DND-41 (cell line): ENCODE data around the gene JAGN1.

Experiments used
- ATAC-seq: fragments of 200-7000 bp; cut with Tn5 transposase; 3 replicates; pipeline ENCODE4 v1.9.1; 2021; ENCODE audit warnings: low read depth; ENCODE audit not compliant: insufficient read depth
- DNase-seq: peaks from one replicate; pipeline ENCODE4 v3.0.0-alpha.2; 2020
- H2AFZ ChIP-seq: 2 replicates; pipeline ENCODE4 v1.6.0; 2012; ENCODE audit warnings: low read depth, low read length
- H3K27ac ChIP-seq: 2 replicates; pipeline ENCODE4 v1.5.1; 2012; ENCODE audit warnings: low read length, inconsistent platforms
- H3K27me3 ChIP-seq: fragments of 200-600 bp; sonication (generic); 2 replicates; pipeline ENCODE4 v1.6.0; 2012; ENCODE audit warnings: low read length, mild to moderate bottlenecking, inconsistent platforms; ENCODE audit not compliant: insufficient read depth, poor library complexity
- H3K36me3 ChIP-seq: 2 replicates; pipeline ENCODE4 v1.5.1; 2012; ENCODE audit warnings: low read length, inconsistent platforms; ENCODE audit not compliant: insufficient read depth
- H3K4me1 ChIP-seq: 2 replicates; pipeline ENCODE4 v1.5.1; 2012; ENCODE audit warnings: mild to moderate bottlenecking, low read length; ENCODE audit not compliant: insufficient read depth
- H3K4me2 ChIP-seq: 2 replicates; pipeline ENCODE4 v1.6.0; 2012; ENCODE audit warnings: mild to moderate bottlenecking, moderate library complexity, low read length, inconsistent platforms; ENCODE audit not compliant: insufficient read depth
- H3K4me3 ChIP-seq, 2 experiments: fragments of 200-600 bp in 1 of 2; shearing (Covaris generic) in 1 of 2; 2 replicates each; pipeline ENCODE4 v1.5.1; 2012 to 2016; ENCODE audit warnings: inconsistent platforms in 2 of 2, low read length in 2 of 2, mild to moderate bottlenecking in 2 of 2, low read depth in 1 of 2, moderate library complexity in 1 of 2
- H3K79me2 ChIP-seq: 2 replicates; pipeline ENCODE4 v1.6.0; 2012; ENCODE audit warnings: low read length, inconsistent platforms; ENCODE audit not compliant: insufficient read depth
- H3K9ac ChIP-seq: 2 replicates; pipeline ENCODE4 v1.6.0; 2012; ENCODE audit warnings: low read depth, mild to moderate bottlenecking, inconsistent platforms, low read length, moderate library complexity
- H3K9me3 ChIP-seq: 2 replicates; pipeline ENCODE4 v1.5.1; 2012; ENCODE audit warnings: low read length, moderate library complexity, mild to moderate bottlenecking, inconsistent platforms; ENCODE audit not compliant: insufficient read depth, severe bottlenecking
- H4K20me1 ChIP-seq: 2 replicates; pipeline ENCODE4 v1.6.0; 2012; ENCODE audit warnings: low read length; ENCODE audit not compliant: insufficient read depth
- EZH2 ChIP-seq: IDR thresholded peaks from 3 replicates; pipeline ENCODE4 v1.6.1; 2012; ENCODE audit warnings: borderline replicate concordance, low read depth, mild to moderate bottlenecking, moderate library complexity, low read length, inconsistent platforms; ENCODE audit not compliant: severe bottlenecking
- TF ChIP-seq, protein P1 (sequence below): IDR thresholded peaks from 2 replicates; pipeline ENCODE4 v1.5.1; 2012; ENCODE audit warnings: borderline replicate concordance, low read length, moderate library complexity, mild to moderate bottlenecking; ENCODE audit not compliant: poor library complexity, severe bottlenecking; ENCODE audit errors: extremely low read depth

Gene JAGN1

DNA sequence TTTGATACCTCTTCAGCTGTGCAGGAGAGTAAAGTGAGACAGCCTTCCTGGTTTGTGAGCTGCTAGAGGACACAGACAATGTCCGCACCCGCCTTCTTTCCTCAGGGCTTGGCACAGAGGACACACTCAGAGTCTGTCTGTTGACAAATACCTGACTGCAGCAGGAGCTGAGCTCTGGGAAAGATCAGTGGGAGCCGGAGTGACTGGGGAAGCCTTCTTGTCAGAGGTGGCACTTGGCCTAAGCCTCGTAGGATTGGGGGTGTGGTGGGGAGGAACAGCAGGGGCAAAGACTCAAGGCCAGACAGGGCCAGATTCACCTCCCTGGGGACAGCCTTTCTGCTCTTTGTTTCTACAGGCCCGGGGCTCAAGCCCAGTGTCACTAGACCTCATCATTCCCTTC lies 23.2 kb downstream of the JAGN1 start:
- ATAC-seq, result no peak
- no peak overlapping the region for H2AFZ ChIP-seq

DNA sequence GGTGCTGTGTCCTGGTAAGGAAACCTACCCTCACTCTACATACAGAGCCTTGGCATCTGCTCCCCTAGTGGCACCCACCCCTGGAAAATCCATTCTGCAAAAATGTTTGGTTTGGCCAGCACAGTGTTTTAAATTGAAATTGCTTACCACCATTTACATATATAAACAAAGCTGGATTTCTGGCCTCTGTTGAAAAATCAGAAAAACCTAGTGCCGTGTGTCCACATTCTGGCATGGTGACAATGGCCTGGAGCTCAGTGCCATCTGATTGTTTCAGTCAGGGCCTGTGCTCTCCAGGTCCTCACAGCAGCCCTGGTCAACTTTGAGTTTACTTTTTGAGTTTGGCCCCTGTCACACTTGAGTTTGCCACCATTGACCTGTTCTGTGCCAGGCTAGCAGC lies 23.6 kb downstream of the JAGN1 start:
- Histone ChIP-seq H4K20me1 (no peaks in the 10 kb centered on the region), H3K4me1 (peaks cover 21% of the 10 kb centered on the region), H3K79me2 (no peaks in the 10 kb centered on the region), H3K4me3 (no peak overlapping the region), H3K4me2 (no peak overlapping the region), H3K9me3 (no peaks in the 10 kb centered on the region), H3K9ac (no peak overlapping the region), H3K27ac (no peak overlapping the region), H3K36me3 (no peaks in the 10 kb centered on the region), H2AFZ (no peak overlapping the region), H3K27me3 (peaks cover 6% of the 10 kb centered on the region)
- ATAC-seq (no peak), DNase-seq (no peak)
- TF ChIP-seq, protein P1, sequence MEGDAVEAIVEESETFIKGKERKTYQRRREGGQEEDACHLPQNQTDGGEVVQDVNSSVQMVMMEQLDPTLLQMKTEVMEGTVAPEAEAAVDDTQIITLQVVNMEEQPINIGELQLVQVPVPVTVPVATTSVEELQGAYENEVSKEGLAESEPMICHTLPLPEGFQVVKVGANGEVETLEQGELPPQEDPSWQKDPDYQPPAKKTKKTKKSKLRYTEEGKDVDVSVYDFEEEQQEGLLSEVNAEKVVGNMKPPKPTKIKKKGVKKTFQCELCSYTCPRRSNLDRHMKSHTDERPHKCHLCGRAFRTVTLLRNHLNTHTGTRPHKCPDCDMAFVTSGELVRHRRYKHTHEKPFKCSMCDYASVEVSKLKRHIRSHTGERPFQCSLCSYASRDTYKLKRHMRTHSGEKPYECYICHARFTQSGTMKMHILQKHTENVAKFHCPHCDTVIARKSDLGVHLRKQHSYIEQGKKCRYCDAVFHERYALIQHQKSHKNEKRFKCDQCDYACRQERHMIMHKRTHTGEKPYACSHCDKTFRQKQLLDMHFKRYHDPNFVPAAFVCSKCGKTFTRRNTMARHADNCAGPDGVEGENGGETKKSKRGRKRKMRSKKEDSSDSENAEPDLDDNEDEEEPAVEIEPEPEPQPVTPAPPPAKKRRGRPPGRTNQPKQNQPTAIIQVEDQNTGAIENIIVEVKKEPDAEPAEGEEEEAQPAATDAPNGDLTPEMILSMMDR, result no peak
- TF ChIP-seq EZH2, result no peak

More for the DNA sequence above, 23.2 kb downstream of the JAGN1 start:
- Histone ChIP-seq H3K4me2 (no peak overlapping the region), H4K20me1 (no peaks in the 10 kb centered on the region), H3K79me2 (no peaks in the 10 kb centered on the region), H3K27ac (no peak overlapping the region), H3K27me3 (peaks cover 6% of the 10 kb centered on the region), H3K4me3 (no peak overlapping the region), H3K36me3 (no peaks in the 10 kb centered on the region), H3K4me1 (peaks cover 21% of the 10 kb centered on the region), H3K9me3 (no peaks in the 10 kb centered on the region), H3K9ac (no peak overlapping the region)
- DNase-seq, result no peak
- TF ChIP-seq EZH2, result no peak
- TF ChIP-seq, protein P1, result no peak

DNA sequence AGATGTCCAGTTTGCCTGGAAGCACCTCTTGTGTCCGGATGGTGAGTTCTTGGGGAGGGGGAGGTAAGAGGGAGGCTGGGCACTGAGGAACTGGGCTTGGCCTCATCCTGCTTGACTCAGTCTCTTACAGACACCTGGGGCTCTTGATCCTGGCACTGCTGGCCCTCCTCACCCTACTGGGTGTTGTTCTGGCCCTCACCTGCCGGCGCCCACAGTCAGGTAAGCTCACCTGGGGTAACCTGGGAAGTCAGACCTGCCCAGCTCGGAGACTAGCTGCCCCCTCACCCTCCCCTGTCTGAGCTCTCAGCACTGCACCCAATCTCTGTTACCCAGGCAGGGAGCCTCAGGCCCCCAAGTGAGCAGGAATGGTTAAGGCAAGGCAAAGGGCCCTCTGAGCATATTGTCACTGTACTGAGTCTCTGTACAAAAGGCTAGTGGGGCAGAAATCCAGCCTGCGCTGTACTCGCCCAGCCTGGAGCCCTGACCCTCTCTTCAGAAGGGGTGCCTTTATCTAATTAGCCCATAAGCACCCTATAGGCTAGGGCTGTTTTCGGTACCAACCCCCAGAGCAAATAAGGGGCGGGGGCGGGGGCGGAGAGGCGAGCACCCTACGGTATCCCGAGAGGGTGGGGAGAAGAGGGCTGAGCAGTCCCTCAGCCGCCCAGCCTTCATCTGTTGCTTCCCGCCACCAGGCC lies 24.3 kb downstream of the JAGN1 start:
- peaks cover 6% of the 10 kb centered on the region for H3K27me3 ChIP-seq
- DNase-seq, result no peak
- no peaks in the 10 kb centered on the region for H3K36me3 ChIP-seq
- H4K20me1 ChIP-seq, result no peaks in the 10 kb centered on the region
- H3K9ac ChIP-seq, result no peak overlapping the region
- H3K4me2 ChIP-seq, result no peak overlapping the region
- no peak for TF ChIP-seq EZH2
- TF ChIP-seq, protein P1, result no peak
- ATAC-seq, result no peak
- no peak overlapping the region for H2AFZ ChIP-seq
- no peak overlapping the region for H3K4me3 ChIP-seq
- H3K79me2 ChIP-seq, result no peaks in the 10 kb centered on the region
- no peaks in the 10 kb centered on the region for H3K9me3 ChIP-seq
- H3K4me1 ChIP-seq, result peaks cover 21% of the 10 kb centered on the region
- H3K27ac ChIP-seq, result no peak overlapping the region
